Stimulated activated CD8-positive, alpha-beta memory T cell treated with anti-CD3 and anti-CD28 coated beads, Interleukin-12 subunit alpha, Interleukin-12 subunit beta, amount 100 ng/mL, for 24 hours (primary cell): ENCODE data around the gene BASP1.
"Not testable (repeated sequence)": the region's sequence is repeated elsewhere in the genome, so short reads cannot be mapped to it uniquely, and the experiment has no call there.

Source experiments
- DNase-seq: peaks from one replicate; pipeline ENCODE4 v3.0.0-alpha.2; 2020; ENCODE audit errors: extremely low read depth

The BASP1 gene

GRCh38 chr5:17289681-17290539, 72.5 kb downstream of the BASP1 start:
- no peak for DNase-seq

- DNase-seq: no peak
Measured at GRCh38 chr5:17290540-17290974, 73.1 kb downstream of the BASP1 start.

GRCh38 chr5:17292434-17293015, 75.1 kb downstream of the BASP1 start:
- DNase-seq: no peak

- DNase-seq: no peak
Measured at GRCh38 chr5:17294639-17295311, 77.3 kb downstream of the BASP1 start.

GRCh38 chr5:17295671-17296070, 78.2 kb downstream of the BASP1 start:
- DNase-seq: no peak

GRCh38 chr5:17302106-17302505, 84.7 kb downstream of the BASP1 start:
- no peak for DNase-seq

- no peak for DNase-seq
Measured at GRCh38 chr5:17302604-17303003, 85.2 kb downstream of the BASP1 start.

GRCh38 chr5:17304282-17304681, 86.9 kb downstream of the BASP1 start:
- no peak for DNase-seq

- no peak for DNase-seq
Measured at GRCh38 chr5:17305017-17305416, 87.6 kb downstream of the BASP1 start.

GRCh38 chr5:17305964-17306725, 88.7 kb downstream of the BASP1 start:
- no peak for DNase-seq

- DNase-seq: no peak
Measured at GRCh38 chr5:17306726-17307091, 89.3 kb downstream of the BASP1 start.

- not testable (repeated sequence) for DNase-seq
Measured at GRCh38 chr5:17307440-17307839, 90.0 kb downstream of the BASP1 start.

- no peak for DNase-seq
Measured at GRCh38 chr5:17308326-17309065, 91.1 kb downstream of the BASP1 start.

- no peak for DNase-seq
Measured at GRCh38 chr5:17309462-17309861, 92.0 kb downstream of the BASP1 start.

GRCh38 chr5:17310502-17310901, 93.1 kb downstream of the BASP1 start:
- DNase-seq: not testable (repeated sequence)

GRCh38 chr5:17311811-17312210, 94.4 kb downstream of the BASP1 start:
- not testable (repeated sequence) for DNase-seq

- DNase-seq: no peak
Measured at GRCh38 chr5:17312358-17312757, 94.9 kb downstream of the BASP1 start.

GRCh38 chr5:17314907-17315471, 97.6 kb downstream of the BASP1 start:
- no peak for DNase-seq

- DNase-seq: no peak
Measured at GRCh38 chr5:17315710-17316221, 98.3 kb downstream of the BASP1 start.

GRCh38 chr5:17316970-17317459, 99.6 kb downstream of the BASP1 start:
- no peak for DNase-seq

GRCh38 chr5:17317473-17317872, 100.0 kb downstream of the BASP1 start:
- no peak for DNase-seq
